ENCODE data around the gene ANO9.
"Not testable (repeated sequence)": the region's sequence is repeated elsewhere in the genome, so short reads cannot be mapped to it uniquely, and the experiment has no call there.

ANO9 gene

GRCh38 chr11:472272-472671, 30.5 kb upstream of the ANO9 start:
- no peak for TF ChIP-seq EZH2 (IDR thresholded peaks at IDR 0.05; ENCODE audit: borderline replicate concordance, low read length)
- no peak for TF ChIP-seq CTCF (IDR thresholded peaks at IDR 0.05; ENCODE audit: low read length)
- H3K4me2 ChIP-seq (ENCODE audit: low read length): no peak overlapping the region

DNA sequence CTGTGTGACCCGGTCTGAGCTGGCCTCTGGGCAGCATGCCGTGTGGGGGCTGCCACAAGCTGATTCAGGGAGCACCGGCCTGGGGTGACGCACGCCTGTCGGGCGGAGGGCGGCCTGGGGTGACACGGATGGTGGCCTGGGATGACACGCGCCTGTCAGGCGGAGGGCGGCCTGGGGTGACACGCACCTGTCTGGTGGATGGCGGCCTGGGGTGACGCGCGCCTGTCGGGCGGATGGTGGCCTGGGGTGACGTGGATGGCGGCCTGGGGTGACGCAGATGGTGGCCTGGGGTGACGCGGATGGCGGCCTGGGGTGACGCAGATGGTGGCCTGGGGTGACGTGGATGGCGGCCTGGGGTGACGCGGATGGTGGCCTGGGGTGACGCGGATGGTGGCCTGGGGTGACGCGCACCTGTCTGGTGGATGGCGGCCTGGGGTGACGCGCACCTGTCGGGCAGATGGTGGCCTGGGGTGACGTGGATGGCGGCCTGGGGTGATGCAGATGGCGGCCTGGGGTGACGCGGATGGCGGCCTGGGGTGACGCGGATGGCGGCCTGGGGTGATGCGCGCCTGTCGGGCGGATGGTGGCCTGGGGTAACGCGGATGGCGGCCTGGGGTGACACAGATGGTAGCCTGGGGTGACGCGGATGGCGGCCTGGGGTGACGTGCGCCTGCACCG, 29.8 kb upstream of the ANO9 start:
- H3K4me2 ChIP-seq (ENCODE audit: low read length): no peak overlapping the region
- no peak overlapping the region for H2AFZ ChIP-seq (ENCODE audit: low read length)
- no peak for TF ChIP-seq EZH2 (IDR thresholded peaks at IDR 0.05; ENCODE audit: borderline replicate concordance, low read length)
- TF ChIP-seq CTCF (IDR thresholded peaks at IDR 0.05; ENCODE audit: low read length): no peak
- H3F3A ChIP-seq (ENCODE audit: insufficient read depth, low read length): no peaks in the 10 kb centered on the region
- H3K36me3 ChIP-seq (ENCODE audit: insufficient read depth, low read length): peaks cover 7% of the 10 kb centered on the region
- H3K27ac ChIP-seq (ENCODE audit: low read depth, low read length, poor library complexity, severe bottlenecking): no peak overlapping the region
- no peaks in the 10 kb centered on the region for H3K9me2 ChIP-seq (ENCODE audit: low read depth, low read length)
- no peaks in the 10 kb centered on the region for H3K79me2 ChIP-seq (ENCODE audit: insufficient read depth, low read length)
- no peaks in the 10 kb centered on the region for H4K20me1 ChIP-seq (ENCODE audit: insufficient read depth, low read length)
- H3K4me3 ChIP-seq (ENCODE audit: low read depth, low read length, poor library complexity, severe bottlenecking): no peak overlapping the region
- no peaks in the 10 kb centered on the region for H3K27me3 ChIP-seq (ENCODE audit: insufficient read depth, low read length)
- no peak overlapping the region for H3K9ac ChIP-seq (ENCODE audit: low read length)
- H3K4me1 ChIP-seq (ENCODE audit: insufficient read depth, low read length, severe bottlenecking): no peaks in the 10 kb centered on the region
- H3K9me3 ChIP-seq (ENCODE audit: low read length): no peaks in the 10 kb centered on the region

More at GRCh38 chr11:472272-472671, 30.5 kb upstream of the ANO9 start:
- Histone ChIP-seq H4K20me1 (ENCODE audit: insufficient read depth, low read length) (no peaks in the 10 kb centered on the region), H3K9me2 (ENCODE audit: low read depth, low read length) (no peaks in the 10 kb centered on the region), H3K27ac (ENCODE audit: low read depth, low read length, poor library complexity, severe bottlenecking) (no peak overlapping the region), H3K36me3 (ENCODE audit: insufficient read depth, low read length) (peaks cover 7% of the 10 kb centered on the region), H3K27me3 (ENCODE audit: insufficient read depth, low read length) (no peaks in the 10 kb centered on the region), H3K9ac (ENCODE audit: low read length) (no peak overlapping the region), H3F3A (ENCODE audit: insufficient read depth, low read length) (no peaks in the 10 kb centered on the region), H2AFZ (ENCODE audit: low read length) (no peak overlapping the region), H3K79me2 (ENCODE audit: insufficient read depth, low read length) (no peaks in the 10 kb centered on the region), H3K4me1 (ENCODE audit: insufficient read depth, low read length, severe bottlenecking) (no peaks in the 10 kb centered on the region), H3K4me3 (ENCODE audit: low read depth, low read length, poor library complexity, severe bottlenecking) (no peak overlapping the region), H3K9me3 (ENCODE audit: low read length) (no peaks in the 10 kb centered on the region)

DNA sequence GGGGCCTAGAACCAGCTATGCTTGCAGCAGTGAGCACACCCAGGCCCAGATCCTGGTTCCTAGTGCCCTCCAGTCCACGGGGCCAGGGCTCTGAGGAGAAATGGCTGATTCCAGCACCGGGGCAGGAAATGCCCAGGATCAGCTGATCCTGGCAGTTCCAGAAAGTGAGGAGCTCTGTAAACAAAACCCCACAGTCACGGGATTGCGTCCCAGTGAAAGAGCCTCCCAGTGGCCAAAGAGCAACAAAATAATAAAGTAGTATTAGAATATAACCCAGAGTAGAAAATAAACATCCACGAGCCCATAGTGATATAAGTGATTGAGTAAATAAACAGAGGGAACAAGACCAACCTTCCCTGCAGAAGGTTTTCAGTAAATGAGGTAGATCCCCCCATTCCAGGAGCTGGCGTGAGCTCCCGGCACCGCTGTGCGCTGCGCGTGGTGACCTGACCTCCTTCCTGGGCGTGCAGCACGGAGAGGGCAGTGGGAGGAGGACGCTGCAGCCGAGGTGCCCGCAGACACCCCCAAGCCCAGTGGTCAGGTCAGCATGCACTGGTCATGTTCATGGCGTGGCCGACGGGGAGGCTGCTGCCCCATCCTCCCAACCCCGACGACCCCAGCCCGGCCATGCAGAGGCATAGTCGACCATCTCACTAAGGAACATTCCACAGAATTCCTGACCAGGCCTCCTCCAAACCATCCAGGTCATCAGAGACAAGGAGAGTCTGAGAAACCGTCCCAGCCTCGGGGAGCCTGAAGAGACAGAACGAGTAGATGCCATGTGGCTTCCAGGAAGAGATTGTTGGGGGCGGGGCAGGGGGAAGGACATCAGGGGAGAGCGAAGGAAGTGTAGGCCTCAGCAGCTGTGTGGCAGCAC, 28.1 kb upstream of the ANO9 start:
- H4K20me1 ChIP-seq (ENCODE audit: insufficient read depth, low read length): no peaks in the 10 kb centered on the region
- no peak overlapping the region for H3K9ac ChIP-seq (ENCODE audit: low read length)
- no peak overlapping the region for H3K4me3 ChIP-seq (ENCODE audit: low read depth, low read length, poor library complexity, severe bottlenecking)
- H3F3A ChIP-seq (ENCODE audit: insufficient read depth, low read length): no peaks in the 10 kb centered on the region
- H3K9me3 ChIP-seq (ENCODE audit: low read length): no peaks in the 10 kb centered on the region
- H3K36me3 ChIP-seq (ENCODE audit: insufficient read depth, low read length): peaks cover 3% of the 10 kb centered on the region
- H3K4me1 ChIP-seq (ENCODE audit: insufficient read depth, low read length, severe bottlenecking): no peaks in the 10 kb centered on the region
- no peak overlapping the region for H2AFZ ChIP-seq (ENCODE audit: low read length)
- no peak overlapping the region for H3K27ac ChIP-seq (ENCODE audit: low read depth, low read length, poor library complexity, severe bottlenecking)
- no peak for TF ChIP-seq EZH2 (IDR thresholded peaks at IDR 0.05; ENCODE audit: borderline replicate concordance, low read length)
- TF ChIP-seq CTCF (IDR thresholded peaks at IDR 0.05; ENCODE audit: low read length): no peak
- H3K4me2 ChIP-seq (ENCODE audit: low read length): no peak overlapping the region
- no peaks in the 10 kb centered on the region for H3K9me2 ChIP-seq (ENCODE audit: low read depth, low read length)
- no peaks in the 10 kb centered on the region for H3K27me3 ChIP-seq (ENCODE audit: insufficient read depth, low read length)
- no peaks in the 10 kb centered on the region for H3K79me2 ChIP-seq (ENCODE audit: insufficient read depth, low read length)

DNA sequence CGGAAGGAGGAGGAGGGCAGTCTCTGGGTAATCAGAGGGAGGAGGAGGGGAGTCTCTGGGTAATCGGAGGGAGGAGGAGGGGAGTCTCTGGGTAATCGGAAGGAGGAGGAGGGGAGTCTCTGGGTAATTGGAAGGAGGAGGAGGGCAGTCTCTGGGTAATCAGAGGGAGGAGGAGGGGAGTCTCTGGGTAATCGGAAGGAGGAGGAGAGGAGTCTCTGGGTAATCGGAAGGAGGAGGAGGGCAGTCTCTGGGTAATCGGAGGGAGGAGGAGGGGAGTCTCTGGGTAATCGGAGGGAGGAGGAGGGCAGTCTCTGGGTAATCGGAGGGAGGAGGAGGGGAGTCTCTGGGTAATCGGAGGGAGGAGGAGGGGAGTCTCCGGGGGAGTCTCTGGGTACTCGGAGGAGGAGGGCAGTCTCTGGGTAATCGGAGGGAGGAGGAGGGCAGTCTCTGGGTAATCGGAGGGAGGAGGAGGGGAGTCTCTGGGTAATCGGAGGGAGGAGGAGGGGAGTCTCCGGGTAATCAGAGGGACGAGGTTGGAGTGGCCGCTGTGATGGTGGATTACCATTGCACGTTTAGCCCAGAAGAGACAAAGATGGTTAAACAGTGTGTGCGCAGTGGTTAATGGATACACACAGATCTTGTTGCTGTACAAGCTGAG, 27.3 kb upstream of the ANO9 start:
- not testable (repeated sequence) for H2AFZ ChIP-seq (ENCODE audit: low read length); H3K9me2 ChIP-seq (ENCODE audit: low read depth, low read length); H4K20me1 ChIP-seq (ENCODE audit: insufficient read depth, low read length); H3K4me1 ChIP-seq (ENCODE audit: insufficient read depth, low read length, severe bottlenecking); H3K79me2 ChIP-seq (ENCODE audit: insufficient read depth, low read length); H3K27me3 ChIP-seq (ENCODE audit: insufficient read depth, low read length); H3F3A ChIP-seq (ENCODE audit: insufficient read depth, low read length); H3K9ac ChIP-seq (ENCODE audit: low read length); H3K36me3 ChIP-seq (ENCODE audit: insufficient read depth, low read length); H3K4me3 ChIP-seq (ENCODE audit: low read depth, low read length, poor library complexity, severe bottlenecking); H3K4me2 ChIP-seq (ENCODE audit: low read length); H3K9me3 ChIP-seq (ENCODE audit: low read length); H3K27ac ChIP-seq (ENCODE audit: low read depth, low read length, poor library complexity, severe bottlenecking)

Measured in OCI-LY1 (cell line).